Measurements from ENCODE around the gene C19orf38.

C19orf38 gene

DNA sequence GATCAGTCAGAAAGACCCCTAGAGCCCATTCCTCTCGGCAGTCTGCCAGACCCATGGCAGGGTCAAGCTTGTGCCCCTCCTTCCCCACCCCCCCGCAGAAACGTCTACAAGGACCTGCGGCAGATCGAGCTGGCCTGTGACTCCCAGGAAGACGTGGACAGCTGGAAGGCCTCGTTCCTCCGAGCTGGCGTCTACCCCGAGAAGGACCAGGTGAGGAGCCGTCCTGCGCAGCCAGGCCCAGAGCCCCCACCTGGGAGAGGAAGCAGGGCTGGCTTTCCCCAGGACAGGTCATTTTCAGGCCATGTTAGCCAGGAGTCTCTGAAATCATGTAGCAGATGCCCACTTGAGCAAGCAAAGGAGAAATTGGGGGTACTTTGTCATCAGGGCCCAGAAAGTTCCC, 24.5 kb upstream of the C19orf38 start:
- Histone ChIP-seq H3K27ac (ENCODE audit: low read depth, low read length, poor library complexity, severe bottlenecking) (no peak overlapping the region), H3K4me2 (ENCODE audit: low read length) (no peak overlapping the region), H4K20me1 (ENCODE audit: insufficient read depth, low read length) (no peaks in the 10 kb centered on the region), H3K4me1 (ENCODE audit: insufficient read depth, low read length, severe bottlenecking) (no peaks in the 10 kb centered on the region), H3K9ac (ENCODE audit: low read length) (no peak overlapping the region), H3K79me2 (ENCODE audit: insufficient read depth, low read length) (no peaks in the 10 kb centered on the region), H3F3A (ENCODE audit: insufficient read depth, low read length) (no peaks in the 10 kb centered on the region), H3K36me3 (ENCODE audit: insufficient read depth, low read length) (peaks cover 59% of the 10 kb centered on the region), H3K9me2 (ENCODE audit: low read depth, low read length) (no peaks in the 10 kb centered on the region), H3K27me3 (ENCODE audit: insufficient read depth, low read length) (no peaks in the 10 kb centered on the region), H2AFZ (ENCODE audit: low read length) (no peak overlapping the region), H3K9me3 (ENCODE audit: low read length) (no peaks in the 10 kb centered on the region), H3K4me3 (ENCODE audit: low read depth, low read length, poor library complexity, severe bottlenecking) (no peak overlapping the region)
- TF ChIP-seq, protein P1, sequence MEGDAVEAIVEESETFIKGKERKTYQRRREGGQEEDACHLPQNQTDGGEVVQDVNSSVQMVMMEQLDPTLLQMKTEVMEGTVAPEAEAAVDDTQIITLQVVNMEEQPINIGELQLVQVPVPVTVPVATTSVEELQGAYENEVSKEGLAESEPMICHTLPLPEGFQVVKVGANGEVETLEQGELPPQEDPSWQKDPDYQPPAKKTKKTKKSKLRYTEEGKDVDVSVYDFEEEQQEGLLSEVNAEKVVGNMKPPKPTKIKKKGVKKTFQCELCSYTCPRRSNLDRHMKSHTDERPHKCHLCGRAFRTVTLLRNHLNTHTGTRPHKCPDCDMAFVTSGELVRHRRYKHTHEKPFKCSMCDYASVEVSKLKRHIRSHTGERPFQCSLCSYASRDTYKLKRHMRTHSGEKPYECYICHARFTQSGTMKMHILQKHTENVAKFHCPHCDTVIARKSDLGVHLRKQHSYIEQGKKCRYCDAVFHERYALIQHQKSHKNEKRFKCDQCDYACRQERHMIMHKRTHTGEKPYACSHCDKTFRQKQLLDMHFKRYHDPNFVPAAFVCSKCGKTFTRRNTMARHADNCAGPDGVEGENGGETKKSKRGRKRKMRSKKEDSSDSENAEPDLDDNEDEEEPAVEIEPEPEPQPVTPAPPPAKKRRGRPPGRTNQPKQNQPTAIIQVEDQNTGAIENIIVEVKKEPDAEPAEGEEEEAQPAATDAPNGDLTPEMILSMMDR (IDR thresholded peaks at IDR 0.05; ENCODE audit: low read length), result no peak
- TF ChIP-seq EZH2 (IDR thresholded peaks at IDR 0.05; ENCODE audit: borderline replicate concordance, low read length), result no peak

DNA sequence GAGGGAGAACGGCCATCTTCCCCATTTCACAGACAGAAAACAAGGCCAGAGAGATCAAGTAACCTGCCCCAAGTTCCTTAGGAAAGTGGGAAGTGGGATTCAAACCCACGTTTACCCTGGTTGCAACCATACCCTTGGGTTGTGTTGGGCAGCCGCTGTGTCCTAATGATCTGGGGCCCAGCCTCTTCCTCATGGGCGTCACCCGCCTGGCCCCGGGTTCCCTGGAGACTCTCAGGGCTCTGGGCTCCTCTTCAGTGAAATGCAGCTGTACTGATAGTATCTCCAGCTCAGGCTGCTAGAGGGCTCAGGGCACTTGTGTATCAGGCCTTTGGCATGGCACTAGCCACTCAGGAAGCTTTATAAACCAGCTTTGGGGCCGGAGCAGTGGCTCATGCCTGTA, 22.0 kb upstream of the C19orf38 start:
- no peaks in the 10 kb centered on the region for H3K79me2 ChIP-seq (ENCODE audit: insufficient read depth, low read length)
- H3K36me3 ChIP-seq (ENCODE audit: insufficient read depth, low read length), result peaks cover 57% of the 10 kb centered on the region
- no peaks in the 10 kb centered on the region for H3K9me3 ChIP-seq (ENCODE audit: low read length)
- no peaks in the 10 kb centered on the region for H3K27me3 ChIP-seq (ENCODE audit: insufficient read depth, low read length)
- no peaks in the 10 kb centered on the region for H3F3A ChIP-seq (ENCODE audit: insufficient read depth, low read length)
- no peak overlapping the region for H3K4me3 ChIP-seq (ENCODE audit: low read depth, low read length, poor library complexity, severe bottlenecking)
- no peak overlapping the region for H3K4me2 ChIP-seq (ENCODE audit: low read length)
- H3K9me2 ChIP-seq (ENCODE audit: low read depth, low read length), result no peaks in the 10 kb centered on the region
- TF ChIP-seq EZH2 (IDR thresholded peaks at IDR 0.05; ENCODE audit: borderline replicate concordance, low read length), result no peak
- TF ChIP-seq, protein P1 (IDR thresholded peaks at IDR 0.05; ENCODE audit: low read length), result no peak
- H2AFZ ChIP-seq (ENCODE audit: low read length), result no peak overlapping the region
- H3K27ac ChIP-seq (ENCODE audit: low read depth, low read length, poor library complexity, severe bottlenecking), result no peak overlapping the region
- no peaks in the 10 kb centered on the region for H4K20me1 ChIP-seq (ENCODE audit: insufficient read depth, low read length)
- no peaks in the 10 kb centered on the region for H3K4me1 ChIP-seq (ENCODE audit: insufficient read depth, low read length, severe bottlenecking)
- no peak overlapping the region for H3K9ac ChIP-seq (ENCODE audit: low read length)

GRCh38 chr19:10826846-10827245, 21.4 kb upstream of the C19orf38 start:
- no peaks in the 10 kb centered on the region for H3K4me1 ChIP-seq (ENCODE audit: insufficient read depth, low read length, severe bottlenecking)
- H3K27me3 ChIP-seq (ENCODE audit: insufficient read depth, low read length), result no peaks in the 10 kb centered on the region
- no peaks in the 10 kb centered on the region for H4K20me1 ChIP-seq (ENCODE audit: insufficient read depth, low read length)
- no peaks in the 10 kb centered on the region for H3K9me2 ChIP-seq (ENCODE audit: low read depth, low read length)
- H3K9me3 ChIP-seq (ENCODE audit: low read length), result no peaks in the 10 kb centered on the region
- H3K79me2 ChIP-seq (ENCODE audit: insufficient read depth, low read length), result no peaks in the 10 kb centered on the region
- TF ChIP-seq, protein P1 (IDR thresholded peaks at IDR 0.05; ENCODE audit: low read length), result no peak
- TF ChIP-seq EZH2 (IDR thresholded peaks at IDR 0.05; ENCODE audit: borderline replicate concordance, low read length), result no peak
- H3K9ac ChIP-seq (ENCODE audit: low read length), result no peak overlapping the region
- H3F3A ChIP-seq (ENCODE audit: insufficient read depth, low read length), result no peaks in the 10 kb centered on the region
- H2AFZ ChIP-seq (ENCODE audit: low read length), result no peak overlapping the region
- no peak overlapping the region for H3K4me2 ChIP-seq (ENCODE audit: low read length)
- no peak overlapping the region for H3K4me3 ChIP-seq (ENCODE audit: low read depth, low read length, poor library complexity, severe bottlenecking)
- peaks cover 52% of the 10 kb centered on the region for H3K36me3 ChIP-seq (ENCODE audit: insufficient read depth, low read length)
- H3K27ac ChIP-seq (ENCODE audit: low read depth, low read length, poor library complexity, severe bottlenecking), result no peak overlapping the region

Measured in OCI-LY1 (cell line).